Colon (tissue), 2 donors: ENCODE data around the gene SGMS2.
"Not testable (repeated sequence)": the region's sequence is repeated elsewhere in the genome, so short reads cannot be mapped to it uniquely, and the experiment has no call there.

ENCODE experiments used
- FAIRE-seq: peaks from 2 replicates; lab custom pipeline; 2012; peaks lifted over from hg19 to GRCh38; lab: Jason Lieb, UNC
- donor health status: control.
- donor health status: control.

Gene SGMS2

DNA sequence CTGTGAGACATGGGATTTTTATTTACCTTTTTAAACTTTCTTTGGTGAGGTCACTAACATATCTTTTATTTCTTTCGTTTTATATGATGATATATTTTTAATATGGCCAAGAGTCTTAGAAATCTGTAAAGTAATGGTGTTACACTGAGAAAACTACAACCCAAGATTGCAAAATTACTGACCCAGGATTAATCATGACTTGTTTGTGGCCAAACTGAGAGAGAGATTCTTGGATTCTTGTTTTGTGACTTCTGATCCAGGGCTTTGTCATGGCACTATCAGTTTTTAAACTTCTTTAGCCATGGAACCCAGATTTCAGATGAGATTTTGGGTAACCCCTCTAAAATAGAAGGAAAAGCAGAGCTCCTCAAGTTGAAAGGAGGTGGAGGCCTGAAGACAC lies 42.0 kb downstream of the SGMS2 start:
- FAIRE-seq = no peak

DNA sequence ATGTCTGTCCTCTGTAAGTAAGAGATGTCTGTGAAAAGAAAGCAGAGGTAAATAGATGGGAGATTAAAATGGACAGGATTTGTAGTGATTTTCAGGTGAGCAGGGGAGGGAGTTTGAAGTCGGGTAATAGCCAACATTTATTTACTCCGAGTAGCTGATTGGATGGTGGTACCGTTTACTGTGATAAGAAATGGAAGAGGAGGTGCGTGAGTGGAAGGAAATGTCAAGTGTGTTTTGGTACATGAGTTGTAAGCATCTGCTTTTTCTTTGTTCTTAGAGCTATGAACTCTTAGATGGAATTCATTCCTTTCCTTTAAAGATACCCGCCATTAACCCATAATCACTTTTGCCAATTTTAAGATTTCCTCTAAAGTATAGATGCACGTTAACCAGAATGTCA lies 45.5 kb downstream of the SGMS2 start:
- FAIRE-seq = no peak

DNA sequence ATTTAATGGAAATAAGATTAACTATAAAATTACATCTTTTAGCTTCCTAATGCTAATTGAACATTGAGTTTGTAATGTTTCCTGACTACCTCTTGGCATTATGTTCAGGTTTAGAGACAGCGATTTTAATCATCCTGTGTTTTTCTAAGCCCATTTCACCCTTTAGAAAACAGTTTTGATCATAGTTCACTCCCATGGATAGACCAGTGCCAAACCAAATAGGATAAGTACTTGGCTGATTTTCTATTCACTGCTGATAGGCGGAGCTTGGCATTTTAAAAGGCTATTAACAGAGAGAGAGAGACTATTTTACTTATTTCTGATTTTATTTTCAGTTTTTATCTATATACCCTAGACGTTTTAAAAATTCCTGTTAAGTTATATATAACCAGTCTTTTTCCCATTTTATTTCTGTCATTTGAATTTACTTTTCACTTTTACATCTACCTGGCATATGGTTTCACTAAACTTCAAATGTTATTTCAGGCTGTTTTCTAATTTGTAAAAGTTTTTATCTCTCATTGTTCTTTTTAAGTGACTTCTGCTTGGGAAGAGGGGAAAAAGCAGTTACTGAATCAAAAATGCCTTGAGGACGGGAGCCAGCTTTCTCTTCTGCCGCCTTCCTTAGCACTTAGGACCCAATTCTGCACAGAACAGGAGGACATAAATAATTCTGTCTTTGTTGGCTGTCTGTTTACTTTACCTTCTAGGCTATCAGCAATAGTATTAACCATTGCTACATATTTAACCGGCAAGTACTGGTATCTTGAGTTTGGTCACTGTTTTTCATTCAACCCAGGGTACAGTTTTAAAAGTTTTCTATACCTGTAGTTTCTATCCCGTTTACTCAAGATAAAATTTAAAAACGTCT lies 46.4 kb downstream of the SGMS2 start:
- no peak for FAIRE-seq

DNA sequence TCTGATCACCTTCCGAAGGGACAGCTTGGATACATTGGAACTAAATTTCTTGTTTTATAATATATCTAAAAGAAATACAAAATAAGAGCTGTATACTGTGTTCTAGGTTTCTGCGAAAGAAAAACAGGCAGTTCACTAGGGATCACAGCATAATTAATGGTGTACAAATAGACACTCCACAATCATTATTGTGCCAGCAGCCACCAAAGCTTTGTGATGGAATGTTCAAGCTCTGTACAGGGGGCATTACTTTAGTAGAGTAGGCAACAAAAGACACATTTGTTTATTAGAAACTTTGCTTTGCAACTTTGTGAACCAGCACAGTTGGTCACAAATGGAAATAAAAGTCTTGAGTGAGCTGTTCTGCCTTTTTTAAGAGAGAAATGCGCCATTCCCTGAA lies 49.3 kb downstream of the SGMS2 start:
- no peak for FAIRE-seq

DNA sequence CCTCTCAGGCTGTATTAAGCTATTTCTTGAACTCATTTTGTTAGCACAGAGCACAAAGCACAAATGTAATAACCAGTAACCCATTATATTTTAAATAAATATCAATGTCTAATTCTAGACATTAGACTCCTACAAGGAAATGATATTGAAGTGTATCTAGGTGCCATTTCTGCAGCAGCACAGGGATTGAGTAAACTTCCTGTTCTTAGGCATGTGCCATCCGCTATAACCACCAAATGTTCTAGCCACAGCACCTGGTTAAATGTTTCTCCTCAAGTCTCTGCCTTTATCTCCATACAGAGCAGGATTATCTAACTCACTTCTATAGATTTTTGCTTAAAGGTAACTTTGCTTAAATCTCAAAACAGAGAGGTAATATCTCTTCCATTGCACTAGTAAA lies 51.4 kb downstream of the SGMS2 start:
- no peak for FAIRE-seq

DNA sequence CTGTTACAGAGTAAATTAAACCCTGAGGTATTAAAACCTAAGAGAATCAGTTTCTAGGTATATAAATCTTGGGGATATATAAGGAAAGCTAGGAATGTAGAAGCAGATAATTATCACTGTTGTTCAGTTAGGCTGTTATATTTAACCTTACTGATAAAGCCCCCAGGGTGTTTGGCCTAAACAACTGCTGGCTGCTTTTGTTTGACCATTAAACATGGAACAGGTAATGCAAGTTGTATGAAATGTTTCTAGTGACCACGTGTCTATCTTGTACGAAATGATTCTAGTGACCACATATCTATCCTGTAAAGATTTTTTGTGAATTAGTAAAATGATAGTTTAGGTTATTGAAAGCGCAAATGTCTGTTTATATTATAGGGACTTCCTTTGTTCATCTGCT lies 52.6 kb downstream of the SGMS2 start:
- no peak for FAIRE-seq

DNA sequence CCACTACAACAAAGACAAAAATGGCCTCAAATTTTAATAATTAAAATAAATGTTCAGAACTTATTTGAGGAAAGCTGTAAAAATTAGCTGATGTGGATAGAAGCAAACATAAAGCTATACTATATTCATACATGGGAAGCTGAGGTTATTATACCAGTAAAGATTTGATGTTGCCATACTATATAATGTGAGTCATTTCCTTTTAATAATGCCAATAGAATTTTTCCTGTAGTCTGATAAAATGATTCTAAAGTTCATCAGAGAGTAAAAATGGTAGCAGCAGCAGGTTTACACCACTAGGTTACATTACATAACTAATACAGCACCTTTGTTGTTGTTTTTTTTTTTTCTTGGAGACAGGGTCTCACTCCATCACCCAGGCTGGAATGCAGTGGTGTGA lies 61.1 kb downstream of the SGMS2 start:
- no peak for FAIRE-seq

DNA sequence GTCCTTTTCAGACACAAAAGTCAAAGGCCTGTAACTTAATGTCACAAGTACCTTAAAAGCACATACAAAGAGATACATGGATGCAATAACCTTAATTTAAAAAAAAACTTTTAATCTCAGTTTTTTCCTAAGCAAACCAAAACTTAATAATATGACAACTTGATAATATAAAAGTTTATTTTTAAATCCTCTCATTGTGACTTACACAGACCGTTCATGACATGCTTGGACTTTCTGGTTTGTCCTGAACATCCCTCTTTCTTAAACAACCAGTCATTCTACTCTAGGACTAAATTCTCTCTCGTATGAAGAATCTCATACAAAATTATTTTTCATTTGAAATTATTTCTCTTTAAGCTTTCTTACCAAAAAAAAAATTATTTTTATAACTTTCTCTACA lies 63.5 kb downstream of the SGMS2 start:
- FAIRE-seq = peak; percentile 18

DNA sequence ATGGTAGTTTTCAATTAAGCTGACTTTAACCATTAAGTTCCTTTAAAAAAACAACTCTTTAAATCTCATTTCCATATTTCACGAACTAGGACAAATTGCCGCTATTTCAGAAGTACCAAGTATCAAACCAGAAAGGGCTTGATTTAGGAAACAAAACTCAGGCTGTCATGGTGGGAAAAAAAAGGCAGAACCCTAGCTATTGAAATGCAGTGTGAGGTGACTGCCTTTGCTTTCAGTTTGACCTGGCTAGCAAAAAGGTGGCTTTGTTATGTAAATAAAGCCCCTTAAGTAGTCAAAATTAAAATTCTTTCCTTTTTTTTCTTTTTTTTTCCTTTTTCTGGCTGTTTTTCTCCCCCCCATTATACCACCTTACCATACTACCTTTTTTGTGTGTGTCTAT lies 66.0 kb downstream of the SGMS2 start:
- no peak for FAIRE-seq

DNA sequence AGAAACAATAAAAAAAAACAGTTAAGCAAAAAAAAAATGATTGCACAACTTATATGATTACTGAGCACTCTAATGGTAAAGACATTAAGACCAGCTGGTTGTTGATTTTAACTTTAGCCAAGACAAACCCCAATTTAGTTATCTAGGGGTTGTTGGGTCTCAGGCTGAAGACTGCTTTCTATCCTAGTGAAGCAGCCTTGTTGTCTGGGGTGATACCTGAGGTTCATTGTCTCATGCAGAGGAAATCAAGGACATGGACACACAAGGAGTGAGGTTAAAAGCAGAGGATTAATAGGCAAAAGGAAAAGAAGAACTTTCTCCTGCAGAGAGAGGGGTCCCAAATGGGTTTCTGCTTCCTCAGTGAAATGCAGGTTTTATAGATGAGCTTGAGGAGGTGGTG lies 66.6 kb downstream of the SGMS2 start:
- FAIRE-seq = no peak

DNA sequence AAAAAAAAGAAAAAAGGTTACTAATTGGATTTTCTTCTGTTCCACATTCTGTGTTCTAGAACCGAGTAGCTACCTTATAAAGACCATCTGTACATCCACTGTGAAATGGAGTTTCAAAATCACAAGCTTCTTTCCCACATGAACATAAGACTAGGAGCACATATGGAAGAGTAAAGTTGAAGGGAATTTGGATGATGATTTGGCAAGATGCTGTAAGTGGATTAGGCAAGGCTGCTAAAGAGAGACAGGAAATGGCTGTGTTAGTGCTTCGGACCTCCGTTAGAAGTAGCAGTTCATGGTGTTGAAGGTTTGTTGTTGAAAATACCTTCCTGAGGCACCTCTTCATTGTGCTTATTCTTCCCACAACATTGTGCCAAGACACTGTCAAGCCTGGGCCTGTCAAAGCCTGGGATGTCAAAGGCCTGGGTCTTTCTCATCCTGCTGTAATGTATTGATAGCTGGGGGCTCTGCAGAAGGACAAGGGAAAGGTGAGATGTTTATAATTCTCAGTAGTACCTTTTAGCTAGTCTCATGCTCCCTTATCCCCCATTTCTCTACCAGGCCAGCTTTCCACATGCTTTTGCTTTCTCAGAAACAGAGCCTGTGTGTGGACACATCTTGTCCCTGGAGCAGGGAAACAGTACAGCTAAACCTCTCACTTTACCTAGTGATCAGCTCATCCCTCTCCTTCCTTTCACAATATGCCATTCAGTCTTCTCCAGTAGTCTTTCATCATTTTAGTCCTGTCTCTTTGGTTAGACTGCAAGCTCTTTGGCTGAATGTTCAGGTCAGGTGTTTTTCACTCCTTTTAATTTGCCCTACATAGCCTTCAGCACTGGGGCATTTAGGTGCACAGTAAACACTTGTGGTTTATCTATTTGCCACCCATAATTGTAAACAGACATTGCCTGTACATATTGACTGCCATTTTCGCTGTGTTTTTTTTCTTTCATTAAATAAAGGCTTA lies 68.7 kb downstream of the SGMS2 start:
- no peak for FAIRE-seq

DNA sequence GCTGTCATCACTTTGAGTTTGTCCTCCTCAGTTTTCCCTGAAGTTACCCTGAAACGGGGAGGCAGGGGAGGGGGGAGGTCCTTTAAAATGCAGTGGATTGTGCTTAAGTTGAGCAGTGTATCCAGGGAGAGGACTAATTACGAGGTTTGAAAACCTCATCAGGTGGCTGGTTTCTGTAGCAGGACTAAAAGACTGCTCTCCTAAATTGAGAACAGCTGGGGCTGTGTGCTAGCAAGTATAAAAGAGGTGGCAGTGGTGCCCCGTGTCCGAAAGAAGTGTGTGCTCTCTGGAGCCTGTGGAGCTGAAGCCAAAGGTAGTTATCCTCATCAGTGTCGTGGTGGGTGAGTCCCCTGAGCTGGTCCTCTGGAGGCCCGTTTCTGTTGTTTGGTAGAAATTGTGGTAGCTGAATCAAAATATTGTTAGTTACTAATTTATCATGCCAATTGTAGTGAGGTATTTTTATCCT lies 69.4 kb downstream of the SGMS2 start:
- FAIRE-seq = no peak

DNA sequence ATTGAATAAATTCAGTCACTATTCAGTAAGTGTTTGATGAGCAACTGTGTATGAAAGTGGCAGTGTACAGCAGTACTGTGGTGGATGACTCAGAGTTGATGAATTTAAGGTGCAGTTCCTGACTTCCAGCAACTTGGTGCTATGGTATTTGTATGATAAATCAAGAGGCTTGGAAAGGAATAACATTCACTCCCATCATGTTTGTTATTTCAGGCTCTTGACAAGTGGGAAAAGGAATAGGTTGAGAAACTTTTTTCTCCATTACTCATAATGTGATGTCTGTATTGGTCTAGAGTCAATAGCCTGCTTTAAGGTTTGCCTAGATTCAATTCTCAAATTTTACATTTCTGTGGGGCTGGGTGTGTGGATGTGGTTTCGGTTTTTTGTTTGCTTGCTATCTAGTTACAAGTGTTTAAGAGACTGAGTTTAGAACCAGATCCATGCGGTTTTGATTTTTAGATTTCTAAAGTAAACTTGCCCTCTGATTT lies 71.5 kb downstream of the SGMS2 start:
- FAIRE-seq = no peak

DNA sequence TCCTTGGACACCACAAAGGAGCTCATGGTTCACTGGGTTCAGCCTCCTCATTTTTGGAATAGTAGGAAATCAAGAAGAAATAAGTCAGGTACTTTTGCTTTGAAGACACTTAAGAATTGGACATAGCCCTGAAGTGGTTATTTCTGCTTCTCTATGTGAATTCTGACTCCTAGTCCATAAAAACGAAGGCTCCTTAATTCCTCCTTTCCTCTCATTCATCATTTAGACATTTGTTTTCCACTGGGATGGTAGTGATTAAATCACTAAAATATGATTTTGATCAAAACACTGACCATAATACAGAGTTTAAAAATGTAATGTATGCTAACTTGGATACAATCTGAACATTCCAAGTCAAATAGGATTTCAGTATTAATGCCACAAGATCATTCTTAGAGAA lies 71.9 kb downstream of the SGMS2 start:
- FAIRE-seq = no peak

DNA sequence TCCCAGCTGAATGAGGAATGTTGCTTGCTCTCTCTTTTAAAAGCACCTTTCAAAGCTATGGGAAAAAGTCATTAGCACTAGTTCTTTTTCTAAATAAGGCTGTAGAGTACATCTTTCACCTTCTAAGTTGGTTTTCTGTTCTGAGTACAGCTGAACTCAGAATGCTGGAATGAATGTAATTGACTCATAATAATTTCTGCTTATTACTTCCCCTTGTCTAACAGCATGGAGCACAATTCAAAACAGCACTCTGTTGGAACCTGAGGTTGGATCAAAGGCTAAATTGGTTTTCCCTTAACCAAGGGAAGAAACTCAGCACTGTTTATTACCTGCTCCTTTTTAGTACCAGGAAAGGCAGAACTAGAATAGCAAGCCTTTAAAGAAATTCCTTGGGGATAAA lies 73.1 kb downstream of the SGMS2 start:
- no peak for FAIRE-seq

DNA sequence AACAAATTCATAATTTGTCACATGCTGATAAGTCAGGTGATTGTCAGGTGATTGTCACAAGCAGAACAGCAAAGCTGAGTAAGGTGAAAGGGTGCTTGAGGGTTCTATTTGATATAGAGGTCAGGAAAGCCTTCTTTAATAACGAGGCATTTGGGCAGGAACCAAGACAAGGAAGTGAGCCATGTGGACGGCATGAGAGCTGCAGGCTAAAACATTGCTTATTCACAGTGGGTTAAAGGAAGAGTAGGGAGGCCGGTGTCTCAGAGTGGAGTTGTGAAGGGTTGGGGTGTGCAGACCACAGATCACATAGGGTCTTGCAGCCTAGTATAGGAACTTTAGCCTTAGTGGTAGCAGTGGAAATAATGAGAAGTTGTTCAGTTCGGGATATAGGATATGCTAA lies 75.3 kb downstream of the SGMS2 start:
- no peak for FAIRE-seq

DNA sequence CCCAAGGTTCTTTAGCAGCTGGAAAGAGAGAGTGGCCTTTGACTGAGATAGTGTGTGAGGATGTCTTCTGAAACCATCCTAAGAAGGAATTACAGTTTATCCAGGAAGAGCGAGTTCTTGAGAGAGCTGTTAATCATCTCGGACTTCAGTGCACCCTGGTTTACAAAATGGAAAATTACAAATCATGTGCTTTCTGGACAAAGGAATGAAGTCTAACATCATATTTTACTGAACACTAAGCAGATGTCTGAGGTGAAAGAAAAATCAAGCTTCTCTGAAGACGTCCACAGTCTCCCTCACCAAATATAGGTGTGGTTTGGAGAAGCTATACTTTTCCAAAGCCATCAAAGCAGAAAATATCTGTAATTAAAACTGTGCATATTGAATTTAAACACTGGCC lies 75.8 kb downstream of the SGMS2 start:
- FAIRE-seq = no peak

DNA sequence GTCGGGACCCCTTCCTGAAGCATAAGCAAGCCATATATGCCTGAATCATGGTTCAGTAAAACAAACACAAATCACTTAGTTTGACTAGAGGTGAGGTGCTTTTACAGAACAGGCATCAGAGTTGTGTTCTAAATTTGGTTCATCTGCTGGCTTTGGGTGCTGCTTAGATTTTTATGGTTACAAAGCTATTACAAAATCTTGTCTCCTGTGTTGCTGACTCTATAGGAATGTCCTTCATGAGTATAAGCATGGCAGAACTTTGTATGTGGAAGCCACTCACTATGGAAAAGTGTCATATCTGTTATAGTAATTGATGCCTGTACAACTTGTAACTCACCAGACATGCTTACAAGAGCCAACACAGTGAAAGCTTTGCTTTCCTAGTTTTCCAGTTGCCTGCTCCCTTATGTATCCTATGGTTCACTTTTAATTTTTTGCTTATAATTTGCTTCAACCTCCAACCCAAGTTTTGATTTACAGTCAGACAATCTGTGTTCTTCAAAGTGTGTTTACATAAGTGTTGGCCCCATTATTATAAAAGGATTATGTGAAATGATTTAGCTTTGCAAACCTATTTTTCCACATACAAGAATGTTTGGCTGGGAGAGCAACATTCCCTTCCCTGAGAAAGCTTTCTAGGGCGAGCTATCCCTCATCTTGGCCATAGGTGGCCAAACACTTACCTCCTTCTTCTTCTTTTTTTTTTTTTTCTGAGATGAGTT lies 76.6 kb downstream of the SGMS2 start:
- FAIRE-seq = no peak

DNA sequence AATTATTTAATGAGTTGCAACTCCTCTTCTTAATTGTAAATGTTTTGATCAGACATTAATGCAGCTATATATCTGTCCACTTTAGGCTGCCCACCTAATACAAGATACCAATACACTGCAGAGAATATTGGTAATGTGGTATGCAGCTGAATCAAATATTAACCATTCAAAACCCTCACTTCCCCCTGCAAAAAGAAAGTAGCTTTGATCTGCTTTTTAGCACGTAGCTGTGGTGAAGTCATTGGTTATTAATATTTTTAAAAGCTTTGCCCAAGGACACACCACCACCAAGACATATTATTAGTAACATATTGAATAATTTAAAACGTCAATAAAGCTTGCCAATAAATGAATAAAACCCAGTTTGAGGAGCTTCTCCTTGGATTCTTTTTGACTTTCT lies 78.0 kb downstream of the SGMS2 start:
- no peak for FAIRE-seq

DNA sequence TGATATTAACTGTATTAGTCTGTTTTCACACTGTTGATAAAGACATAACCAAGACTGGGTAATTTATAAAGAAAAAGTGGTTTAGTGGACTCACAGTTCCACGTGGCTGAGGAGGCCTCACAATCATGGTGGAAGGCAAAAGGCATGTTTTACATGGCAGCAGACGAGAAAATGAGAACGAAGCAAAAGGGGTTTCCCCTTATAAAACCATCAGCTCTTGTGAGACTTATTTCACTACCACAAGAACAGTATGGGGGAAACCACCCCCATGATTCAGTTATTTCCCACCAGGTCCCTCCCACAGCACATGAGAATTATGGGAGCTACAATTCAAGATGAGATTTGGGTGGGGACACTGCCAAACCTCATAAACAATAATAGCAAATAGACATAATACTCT lies 80.3 kb downstream of the SGMS2 start:
- FAIRE-seq = not testable (repeated sequence)

DNA sequence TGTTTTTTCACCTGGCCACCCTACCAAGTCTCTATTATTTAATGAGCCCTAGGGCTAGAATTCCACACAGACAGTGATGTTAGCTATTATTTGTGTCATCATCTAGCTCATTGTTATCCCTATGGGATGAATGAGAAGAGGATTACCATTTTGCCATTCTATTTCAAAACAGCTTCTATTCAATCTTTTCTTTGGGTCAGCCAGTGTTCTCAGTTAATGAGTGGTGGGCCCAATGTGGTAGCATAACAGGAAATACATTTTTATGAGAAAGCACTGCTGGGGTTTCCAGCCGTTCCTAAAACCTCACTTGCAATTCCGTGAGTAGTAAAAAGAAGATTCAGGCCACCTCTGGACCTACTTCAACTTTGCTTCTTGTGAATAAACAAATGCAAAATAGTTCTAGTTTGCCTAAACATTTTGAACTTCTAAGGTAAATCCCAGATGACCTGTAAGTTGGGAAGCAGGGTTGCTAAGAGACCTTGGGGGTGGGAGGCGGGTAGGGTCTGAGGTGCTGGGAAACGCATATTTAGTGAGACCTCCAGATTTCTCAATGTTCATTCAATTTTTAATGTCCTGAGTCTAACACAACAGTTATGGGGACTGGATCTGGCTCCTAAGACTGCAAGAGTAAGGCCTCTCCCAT lies 81.8 kb downstream of the SGMS2 start:
- no peak for FAIRE-seq

DNA sequence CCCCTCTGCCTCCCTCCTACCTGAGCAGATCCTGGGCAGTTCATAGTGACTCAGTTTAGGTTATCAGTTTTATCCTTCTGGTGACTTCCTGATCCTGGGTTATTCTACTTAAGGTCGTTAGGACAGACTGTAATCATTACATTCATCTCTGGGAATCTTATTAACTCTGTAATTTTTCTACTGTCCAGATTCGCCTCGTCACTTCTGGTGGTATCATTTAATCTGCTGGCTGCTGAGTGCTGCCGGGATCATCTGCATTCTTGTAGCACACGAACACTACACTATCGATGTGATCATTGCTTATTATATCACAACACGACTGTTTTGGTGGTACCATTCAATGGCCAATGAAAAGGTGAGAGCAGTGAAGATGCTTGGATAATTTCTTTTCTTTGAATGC lies 83.6 kb downstream of the SGMS2 start:
- FAIRE-seq = no peak
